NCI-H1930 (cell line): ENCODE results near the gene RASGEF1C.

Source experiments
- DNase-seq, 2 experiments: peaks; one replicate each; lab custom pipeline; 2025; lab: John Stamatoyannopoulos, UW

Gene RASGEF1C

DNA sequence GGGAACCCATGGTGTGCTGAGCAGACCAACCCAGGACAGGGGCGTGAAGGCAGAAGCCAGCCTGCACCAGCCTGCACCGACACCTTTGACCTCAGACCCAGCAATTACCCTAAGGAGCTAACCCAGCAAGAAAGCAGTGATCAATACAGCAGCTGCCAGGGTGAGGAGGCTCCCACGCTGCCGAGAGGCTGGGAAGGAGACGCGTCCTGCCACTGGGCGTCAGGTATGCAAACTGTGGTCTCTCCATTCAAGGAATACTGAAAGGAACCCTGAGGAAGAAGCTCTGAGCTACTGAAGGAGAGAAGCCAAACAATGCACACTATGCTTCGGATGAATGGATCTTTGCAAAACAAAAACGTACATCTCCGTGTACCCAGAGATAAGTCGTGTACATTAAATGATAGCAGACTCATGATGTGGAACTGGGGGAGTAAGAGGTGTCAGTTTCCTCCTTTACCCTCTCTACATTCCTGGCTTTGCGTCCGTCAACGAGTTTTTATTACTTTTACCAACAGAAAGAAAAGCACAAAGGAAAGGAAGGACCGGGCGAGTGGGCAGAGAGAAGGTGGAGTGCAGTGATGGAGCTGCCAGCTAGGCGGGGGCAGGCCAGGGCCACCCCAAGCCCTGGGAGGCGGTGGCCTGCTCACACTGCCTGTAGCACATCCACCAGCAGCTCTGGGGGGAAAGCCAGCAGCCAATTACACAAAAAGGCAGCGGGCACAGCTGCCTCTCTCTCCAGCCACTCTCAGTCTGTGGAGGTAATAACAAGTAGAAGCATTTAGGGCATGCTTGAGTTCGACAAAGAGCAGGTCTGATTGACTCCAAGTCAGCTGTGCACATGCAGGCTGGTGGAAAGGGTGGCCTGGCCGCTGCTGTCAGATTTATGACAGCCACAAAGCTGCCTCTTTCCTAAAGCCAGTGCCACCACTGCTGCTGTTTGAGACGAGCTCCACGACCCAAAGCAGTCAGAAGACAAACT lies 29.3 kb downstream of the RASGEF1C start:
- no peak for DNase-seq

DNA sequence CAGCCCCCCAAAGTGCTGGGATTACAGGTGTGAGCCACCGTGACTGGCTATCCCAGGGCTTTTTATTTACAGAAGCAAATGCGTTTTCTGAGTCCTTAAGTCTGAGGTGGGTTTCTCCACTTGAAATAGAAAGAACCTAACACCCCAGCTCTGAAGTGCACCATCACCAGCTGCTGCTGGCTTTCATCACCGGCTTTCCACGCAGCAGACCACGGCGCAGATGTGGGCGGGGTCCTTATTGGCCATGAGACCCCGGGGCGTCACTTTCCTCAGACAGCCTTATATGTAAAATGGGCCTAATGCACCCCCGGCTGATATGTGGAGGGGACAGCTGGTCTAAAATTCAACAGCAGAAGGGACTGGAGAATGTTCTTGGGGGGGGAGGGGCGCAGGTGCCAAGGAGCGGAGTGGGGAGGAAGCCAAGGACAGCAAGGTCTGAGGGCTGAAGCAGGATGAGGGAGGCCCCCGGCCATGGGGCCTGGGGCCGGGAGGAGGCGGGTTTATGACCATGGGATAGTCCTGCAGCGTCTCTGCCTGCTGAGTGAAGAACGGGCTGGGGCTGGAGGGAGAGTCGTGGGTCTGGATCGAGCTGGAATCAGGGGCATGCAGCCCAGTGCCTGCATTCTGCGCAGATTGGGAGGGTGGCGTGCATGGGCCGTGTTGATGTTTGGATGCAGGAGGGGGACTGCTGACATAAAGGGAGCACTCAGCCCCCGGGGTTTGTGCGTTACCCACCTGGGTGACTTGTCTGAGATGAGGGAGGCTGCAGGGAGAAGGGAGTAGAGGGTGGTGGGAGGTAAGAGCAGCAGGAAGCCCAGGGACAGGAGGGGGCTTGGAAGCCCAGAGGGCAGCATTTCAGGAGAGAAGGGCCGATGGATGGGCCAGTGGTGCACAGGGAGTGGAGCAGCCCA lies 30.2 kb downstream of the RASGEF1C start:
- DNase-seq: no peak

DNA sequence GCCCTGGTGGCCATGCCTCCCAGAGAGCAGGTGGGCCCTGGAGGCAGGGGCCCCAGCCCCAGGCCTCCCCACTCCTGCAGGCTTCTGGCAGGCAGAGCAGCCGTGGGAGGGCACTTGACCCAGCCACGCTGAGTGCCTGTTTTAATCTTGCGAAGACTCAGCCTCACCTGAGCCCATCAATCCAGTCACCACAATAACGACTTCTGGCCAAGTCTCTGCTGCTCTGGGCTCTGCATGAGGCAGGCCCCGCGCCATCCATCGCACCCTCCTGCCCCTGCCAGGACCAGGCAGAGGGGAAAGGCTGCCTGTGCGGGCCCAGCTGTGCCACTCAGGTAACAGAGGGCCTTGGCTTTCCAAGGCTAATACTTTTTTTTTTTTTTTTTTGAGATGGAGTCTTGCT lies 32.8 kb downstream of the RASGEF1C start:
- no peak for DNase-seq

DNA sequence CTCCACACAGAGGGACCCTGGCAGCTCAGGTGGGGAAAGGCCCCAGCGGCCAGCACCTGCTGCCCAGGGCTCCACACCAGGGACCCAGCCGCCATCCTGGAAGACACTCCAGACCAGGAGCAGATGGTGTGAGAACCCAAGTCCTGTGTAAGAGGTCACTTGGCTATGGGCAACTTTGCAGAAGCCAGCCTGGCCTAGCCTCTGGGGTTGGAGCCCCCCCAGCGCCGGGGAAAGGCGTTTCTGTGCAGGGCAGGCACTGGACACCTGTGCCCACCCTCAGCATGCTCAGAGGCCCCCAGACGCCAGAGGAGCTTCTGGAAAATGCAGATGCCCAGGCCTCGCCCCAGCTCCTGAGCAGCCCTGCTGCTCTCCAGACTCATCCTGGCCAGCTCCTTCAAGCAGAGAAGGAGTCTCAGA lies 34.0 kb downstream of the RASGEF1C start:
- DNase-seq: no peak

DNA sequence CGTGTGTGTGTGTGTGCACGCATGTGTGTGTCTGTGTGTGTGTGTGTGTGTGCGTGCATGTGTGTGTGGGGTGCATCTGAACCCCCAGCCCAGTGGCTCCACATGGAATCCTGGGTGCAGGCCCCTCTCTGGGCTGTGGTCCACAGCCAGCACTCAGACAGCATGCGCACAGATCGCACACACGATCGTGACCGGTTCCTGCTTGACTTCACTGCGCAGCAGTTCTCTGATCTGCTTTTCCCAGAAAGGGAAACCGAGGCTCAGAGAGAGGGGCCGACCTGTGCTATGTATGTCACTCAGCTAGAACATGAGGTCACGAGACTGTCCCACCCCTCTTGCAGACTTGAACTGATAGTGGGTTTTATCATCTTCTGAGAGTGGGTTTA lies 34.4 kb downstream of the RASGEF1C start:
- no peak for DNase-seq

DNA sequence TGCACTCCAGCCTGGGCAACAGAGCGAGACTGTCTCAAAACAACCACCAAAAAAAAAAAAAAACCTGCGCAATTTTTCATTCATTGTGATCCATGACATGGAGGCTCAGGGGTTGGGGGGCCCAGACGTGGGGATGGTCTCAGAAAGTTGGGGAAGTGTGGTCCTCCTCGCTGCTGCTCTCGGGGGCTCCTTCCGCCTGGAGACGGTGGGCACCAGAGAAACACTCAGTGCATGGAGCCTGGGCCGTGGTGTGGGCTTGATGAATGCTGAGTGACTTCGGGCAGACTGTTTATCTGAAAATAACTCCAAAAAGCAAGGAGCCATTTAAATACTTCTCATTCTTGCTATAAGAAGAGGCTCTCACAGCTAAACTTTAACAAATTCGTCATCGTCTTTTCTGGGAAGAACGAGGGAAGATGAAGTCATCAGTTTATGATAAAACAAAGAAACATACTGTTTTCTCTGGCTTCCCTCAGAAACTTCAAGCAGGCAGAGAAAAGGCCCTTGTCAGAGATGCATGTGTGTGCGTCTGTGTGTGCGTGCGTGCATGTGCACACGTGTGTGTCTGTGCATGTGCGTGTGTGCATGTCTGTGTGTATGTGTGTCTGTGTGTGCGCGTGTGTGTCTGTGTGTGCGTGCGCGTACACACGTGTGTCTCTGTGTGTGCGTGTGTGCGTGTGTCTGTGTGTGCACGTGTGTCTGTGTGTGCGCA lies 35.0 kb downstream of the RASGEF1C start:
- DNase-seq: no peak

DNA sequence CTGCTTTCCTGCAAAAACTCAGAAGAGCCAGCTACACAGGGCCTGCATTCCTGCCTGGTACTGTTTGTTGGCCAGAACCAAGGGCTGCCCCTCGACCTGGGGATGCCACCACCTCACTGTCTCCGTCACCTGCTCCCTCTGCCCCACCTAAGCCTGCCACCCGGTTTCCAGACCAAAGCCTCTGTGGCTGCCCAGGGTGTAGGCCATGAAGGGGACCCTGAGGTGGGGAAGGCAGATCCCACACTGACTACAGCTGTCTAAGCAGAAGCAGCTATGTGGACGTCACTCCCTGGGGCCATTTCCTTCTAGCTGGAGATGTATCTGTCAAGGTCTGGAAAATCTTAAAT lies 35.8 kb downstream of the RASGEF1C start:
- DNase-seq: no peak

DNA sequence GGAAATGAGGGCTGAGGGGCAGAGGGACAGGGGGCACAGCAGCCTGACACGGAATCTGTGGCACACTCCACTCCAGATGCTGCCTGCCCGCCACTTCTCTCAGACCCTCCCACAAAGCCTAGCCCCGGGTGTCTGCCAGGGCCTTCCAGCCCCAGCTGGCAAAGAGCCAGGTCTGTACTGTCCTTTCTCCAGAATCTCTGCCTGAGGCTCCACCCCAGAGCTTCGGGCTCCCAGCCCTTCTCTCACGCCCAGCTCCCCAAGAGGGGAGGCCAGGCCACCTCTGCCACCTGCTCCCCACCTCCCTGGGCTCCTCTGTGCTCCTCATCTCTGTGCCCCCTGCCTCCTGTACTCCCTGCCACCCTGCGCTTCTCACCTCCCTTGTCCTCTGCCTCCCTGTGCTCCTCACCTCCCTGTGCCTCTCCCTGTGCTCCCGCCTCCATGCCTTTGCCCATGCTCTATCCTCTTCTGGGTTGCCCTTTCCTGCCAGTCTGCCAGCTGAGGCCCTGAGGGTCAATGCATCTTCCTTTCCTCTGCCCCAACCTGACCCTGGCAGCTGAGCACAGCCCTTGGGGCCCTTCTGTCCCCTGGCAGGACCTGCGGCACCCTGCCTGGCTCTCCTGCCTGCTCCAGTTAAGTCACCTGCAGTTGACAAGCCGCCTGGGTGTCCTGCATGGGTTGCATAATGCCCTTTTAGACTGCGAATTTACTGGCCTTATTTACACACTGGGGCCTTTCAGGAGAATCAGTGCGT lies 36.4 kb downstream of the RASGEF1C start:
- DNase-seq: no peak

DNA sequence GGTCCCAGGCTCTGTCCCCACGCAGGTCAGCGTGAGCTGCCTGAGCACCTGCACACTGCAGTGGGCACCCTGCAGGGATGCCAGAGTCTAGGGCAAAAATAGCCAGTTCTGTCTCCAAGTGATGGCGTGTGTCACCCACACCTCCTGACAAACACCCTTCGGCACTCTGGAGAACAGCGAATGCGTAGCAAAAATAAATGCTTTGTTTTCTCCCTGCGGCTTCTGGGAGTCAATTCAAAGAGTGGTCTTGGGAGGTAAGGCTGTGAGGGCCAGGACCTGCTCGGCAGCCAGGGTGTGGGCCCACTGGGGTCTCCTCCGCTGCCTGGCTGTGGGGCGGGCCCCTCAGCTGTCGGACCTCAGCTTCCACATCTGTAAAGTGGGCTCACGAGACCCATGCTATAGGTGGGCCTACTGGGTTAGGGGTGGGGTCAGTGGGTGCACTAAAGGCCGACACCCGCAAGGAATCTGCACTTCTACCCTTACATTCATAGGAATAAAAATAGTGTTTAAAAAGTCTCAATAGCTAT lies 37.4 kb downstream of the RASGEF1C start:
- DNase-seq: no peak

DNA sequence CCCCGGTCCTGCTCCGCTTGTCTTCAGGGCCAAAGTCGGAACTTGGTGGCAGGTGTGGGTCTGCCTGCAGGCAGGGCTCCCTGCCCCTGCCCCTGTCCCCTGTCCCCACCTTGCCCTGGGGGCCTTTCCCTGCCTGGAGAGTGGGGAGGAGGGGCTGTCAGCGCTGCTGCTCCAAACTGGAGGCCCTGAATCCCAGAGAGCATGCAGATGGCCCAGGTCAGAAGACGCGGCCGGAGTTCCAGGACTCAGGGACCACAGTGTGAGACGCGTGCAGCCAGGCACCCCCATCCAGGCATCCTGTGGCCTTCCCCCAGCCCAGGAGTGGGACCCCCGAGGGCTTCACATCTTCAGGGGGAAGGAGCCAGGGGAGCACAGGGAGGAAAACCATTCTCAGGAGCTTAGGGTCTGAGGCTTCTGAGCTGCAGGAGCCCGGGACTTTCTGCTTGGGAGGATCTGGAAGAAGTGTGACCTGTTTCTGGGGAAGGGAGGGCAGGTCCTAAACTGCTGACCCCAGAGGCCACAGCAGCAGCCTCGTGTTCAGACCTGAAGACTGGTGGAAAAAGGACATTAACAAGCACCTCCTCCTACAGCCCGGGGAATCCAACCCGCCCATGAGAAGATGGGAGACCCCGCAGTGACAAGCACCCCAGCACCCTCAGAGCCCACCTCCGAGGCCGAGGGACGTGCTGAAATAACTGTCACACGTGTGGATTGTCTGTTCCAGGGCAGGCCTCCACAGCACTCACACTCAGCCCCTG lies 38.0 kb downstream of the RASGEF1C start:
- no peak for DNase-seq

DNA sequence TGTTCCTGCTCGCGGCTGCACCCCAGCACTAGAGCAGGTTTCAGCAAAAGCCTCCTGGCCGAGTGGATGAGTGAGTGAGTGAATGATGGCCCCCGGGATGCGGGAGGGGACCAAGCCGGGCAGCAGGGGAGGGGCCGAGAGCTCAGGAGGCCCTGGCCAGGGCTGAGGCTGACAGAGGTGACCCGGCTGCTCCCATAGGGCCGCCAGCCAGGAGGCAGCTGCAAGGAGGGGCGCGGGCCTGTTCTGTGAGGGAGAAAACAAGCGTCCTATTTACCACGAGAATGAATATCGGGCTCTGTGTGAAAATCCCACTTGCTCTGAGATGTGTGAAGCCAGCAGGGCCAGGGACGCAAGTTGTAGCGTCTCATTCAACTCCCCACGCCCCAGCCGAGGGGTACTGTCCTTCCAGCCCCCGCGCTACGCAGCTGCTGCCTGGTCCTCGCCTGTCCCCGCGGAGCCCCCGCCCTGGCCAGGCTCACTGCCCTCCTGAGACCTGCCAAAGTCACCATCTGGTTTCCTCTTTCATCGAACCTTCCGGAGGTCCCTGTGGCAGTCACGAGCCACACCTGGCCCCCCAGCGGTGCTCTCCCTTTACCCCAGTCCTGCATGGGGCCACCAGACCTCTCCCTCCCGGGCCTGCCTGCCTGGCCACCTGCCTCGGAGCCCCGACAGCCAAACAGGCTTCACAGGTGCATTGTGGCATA lies 38.8 kb downstream of the RASGEF1C start:
- DNase-seq: no peak

DNA sequence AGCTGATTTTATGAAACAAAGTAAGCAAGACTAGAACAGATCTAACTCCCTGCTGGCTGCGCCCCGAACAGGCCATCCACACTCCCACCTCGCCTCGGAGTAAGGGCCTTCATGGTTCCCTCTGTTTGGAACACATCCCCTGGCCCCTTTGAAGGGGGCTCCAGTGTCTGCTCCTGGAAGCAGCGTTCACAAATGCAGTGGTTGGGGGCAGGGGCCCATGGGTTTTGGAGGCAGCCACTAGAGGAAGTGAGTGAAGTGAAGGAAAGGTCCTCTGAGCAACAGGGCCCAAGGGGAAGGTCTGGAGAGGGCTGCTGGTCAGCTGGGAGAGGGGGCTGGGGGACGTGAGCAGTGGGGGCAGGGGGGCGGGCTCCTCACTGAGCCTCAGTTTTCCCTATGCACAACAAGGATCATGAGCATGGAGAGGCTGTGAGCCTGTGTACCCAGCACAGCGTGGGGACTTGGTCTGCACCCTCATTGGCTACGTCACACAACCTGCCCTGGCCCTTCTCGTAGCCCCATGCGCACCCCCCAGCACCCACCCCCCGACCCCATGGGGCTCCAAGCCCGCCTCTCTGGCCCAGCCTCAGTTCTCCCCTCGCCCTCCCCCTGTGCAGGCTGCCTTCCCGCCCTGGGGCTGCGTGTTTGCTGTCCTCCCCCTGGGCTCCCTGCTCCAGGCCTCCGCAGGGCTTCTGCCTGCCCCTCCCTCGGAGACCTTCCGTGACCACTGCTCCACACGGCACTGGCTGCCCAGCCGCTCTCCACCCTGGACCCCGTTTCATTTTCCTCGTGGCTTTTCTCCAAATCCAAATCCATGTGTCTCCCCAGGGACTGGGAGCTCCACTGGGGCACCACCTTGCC lies 39.5 kb downstream of the RASGEF1C start:
- no peak for DNase-seq

DNA sequence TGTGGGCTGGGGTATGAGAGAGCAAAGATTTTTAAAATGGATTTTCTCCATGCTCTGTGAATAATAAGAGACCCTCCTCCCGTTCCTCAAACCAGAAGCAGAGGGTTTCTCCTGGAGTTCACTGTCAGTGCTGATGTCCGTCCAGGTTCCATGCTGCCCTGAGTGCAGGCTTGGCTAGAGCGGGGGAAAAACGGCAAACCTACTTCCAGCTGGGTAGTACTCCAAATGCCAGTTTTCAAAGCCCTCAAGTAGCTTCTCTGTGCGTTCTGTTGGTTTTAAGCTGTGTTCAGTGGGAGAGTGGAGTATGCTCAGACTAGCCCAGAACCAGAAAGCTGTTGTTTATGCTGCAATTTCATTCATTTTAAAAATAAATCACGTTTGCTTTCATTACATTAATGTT lies 40.3 kb downstream of the RASGEF1C start:
- DNase-seq: no peak

DNA sequence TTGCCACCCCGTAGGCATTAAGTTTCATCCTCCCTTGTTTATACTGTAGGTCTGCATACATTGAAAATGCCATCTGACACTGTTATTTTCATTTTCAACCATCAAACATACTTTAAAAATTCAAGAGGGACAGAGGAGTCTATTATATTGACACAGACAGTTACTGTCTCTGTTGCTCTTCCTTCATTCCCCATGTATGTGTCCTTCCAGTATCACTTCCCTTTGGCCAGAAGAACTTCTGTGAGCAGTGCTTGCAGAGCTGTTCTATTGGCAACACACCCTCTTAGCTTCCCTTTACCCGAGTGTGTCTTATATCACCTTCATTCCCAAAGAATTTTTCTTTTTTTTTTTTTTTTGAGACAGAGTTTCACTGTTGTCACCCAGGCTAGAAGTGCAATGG lies 42.8 kb downstream of the RASGEF1C start:
- no peak for DNase-seq

DNA sequence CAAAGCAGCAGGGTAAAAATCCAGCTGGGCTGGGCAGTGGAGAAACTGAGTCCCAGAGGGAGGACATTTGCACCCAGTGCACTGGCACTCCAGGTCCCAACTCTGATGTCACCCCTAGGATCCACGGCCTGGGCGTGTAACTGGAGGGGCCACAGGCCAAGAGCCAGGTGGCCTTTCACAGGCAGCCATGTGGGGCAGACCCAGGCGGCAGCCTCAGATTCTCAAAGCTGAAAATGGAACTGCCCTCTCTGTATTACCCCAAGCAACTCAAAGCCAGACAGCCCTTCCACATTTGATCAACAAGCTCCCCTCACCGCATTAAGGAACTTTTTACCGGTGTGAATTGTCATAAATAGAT lies 46.7 kb downstream of the RASGEF1C start:
- no peak for DNase-seq

DNA sequence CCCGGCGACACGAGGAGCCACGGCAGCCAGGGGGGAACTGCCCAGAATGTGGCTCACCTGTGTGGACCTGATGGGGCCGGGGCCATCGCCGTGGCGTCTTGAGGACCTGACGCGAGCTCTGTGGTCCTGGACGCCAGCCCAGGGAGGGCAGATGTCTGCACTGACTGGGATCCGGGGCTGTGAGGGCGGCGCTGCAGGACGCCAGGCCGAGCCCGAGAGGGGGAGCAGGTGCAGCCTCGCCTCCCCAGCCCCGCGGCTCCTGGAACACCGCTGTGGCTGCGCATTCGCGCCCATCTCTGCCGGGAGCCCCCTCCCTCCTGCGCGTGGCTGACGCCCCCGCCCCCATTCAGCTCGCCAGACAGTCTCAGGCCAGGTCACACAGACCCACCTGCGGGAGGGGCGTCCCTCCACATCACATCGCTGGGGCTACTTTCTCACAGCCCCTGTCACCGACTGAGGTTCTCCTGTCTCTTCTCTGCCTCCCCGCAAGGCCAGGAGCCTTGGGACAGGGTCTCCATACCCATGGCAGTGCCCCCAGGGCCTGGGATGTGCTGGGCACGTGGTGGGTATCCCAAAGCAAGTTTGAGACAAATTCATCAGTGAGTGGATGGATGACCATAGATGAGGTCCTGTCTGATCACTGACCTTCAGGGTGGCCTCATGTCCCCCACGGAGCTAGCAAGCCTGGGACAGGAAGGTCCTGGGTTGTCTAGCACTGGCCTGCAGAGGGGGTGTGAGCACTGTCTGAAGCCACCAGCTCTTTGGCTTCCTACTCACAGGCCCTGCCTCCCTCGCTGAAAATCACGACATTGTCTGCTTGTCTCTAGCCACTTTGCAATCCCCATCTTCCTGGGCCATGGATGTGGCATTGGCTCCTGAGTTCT lies 47.3 kb downstream of the RASGEF1C start:
- DNase-seq: no peak

DNA sequence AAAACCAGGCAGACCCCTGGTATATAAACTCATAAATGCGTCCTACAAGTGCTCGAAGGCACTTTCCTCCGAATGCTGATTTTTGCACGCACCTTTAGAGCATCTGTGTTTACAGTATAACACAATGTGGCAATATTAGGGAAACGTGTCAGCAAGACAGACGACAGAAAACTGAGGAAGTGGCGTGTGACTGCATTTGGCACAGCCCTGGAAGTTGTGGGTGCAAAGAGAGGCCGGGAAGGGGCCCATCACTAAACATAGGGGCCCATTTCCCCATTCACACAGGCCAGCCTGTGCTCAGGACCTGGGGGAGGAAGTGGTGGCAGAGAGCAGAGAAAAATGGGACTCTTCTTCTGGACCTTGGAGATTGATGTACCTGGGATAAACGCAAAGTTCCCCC lies 48.2 kb downstream of the RASGEF1C start:
- no peak for DNase-seq

DNA sequence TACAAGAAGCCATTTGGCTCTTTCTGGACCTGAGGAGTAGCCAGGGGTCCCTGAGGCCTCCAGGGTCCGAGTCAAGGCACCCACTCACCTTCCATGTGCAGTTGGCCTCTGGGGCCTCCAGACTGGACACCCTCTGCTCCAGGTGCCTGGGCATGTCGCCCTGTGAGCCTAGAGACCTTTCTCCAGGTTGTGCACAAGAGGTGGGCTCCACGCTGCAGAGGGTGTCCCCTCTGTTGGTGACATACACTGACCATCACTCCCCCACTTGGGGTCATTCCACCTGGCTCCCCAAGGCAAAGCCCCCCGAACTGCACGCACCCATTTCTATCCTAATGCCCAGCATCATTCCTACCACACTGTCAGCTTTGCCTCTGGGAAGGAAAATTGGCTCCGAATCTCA lies 48.8 kb downstream of the RASGEF1C start:
- no peak for DNase-seq
